Mucosa of stomach (tissue), 1 donor: ENCODE data around the gene POLR2F.
A peak's percentile ranks its signal among the peaks of the same experiment; 100 is the strongest.

ENCODE experiments used
- H3K27me3 ChIP-seq: one replicate; pipeline ENCODE4 v1.7.0; 2013; ENCODE audit warnings: mild to moderate bottlenecking, low read length; ENCODE audit not compliant: control insufficient read depth, insufficient read depth
- H3K36me3 ChIP-seq: one replicate; pipeline ENCODE4 v1.7.0; 2013; ENCODE audit warnings: low read length; ENCODE audit not compliant: control insufficient read depth, insufficient read depth
- H3K4me1 ChIP-seq: one replicate; pipeline ENCODE4 v1.7.0; 2013; ENCODE audit warnings: mild to moderate bottlenecking, low read length; ENCODE audit not compliant: control insufficient read depth, insufficient read depth
- H3K4me3 ChIP-seq: one replicate; pipeline ENCODE4 v1.7.0; 2013; ENCODE audit warnings: low read length
- H3K9ac ChIP-seq: one replicate; pipeline ENCODE4 v1.7.0; 2013; ENCODE audit warnings: mild to moderate bottlenecking, low read length, moderate library complexity
- H3K9me3 ChIP-seq: one replicate; pipeline ENCODE4 v1.7.0; 2013; ENCODE audit warnings: mild to moderate bottlenecking, low read length, moderate library complexity; ENCODE audit not compliant: control insufficient read depth
- donor health status: Pancreatic carcinoma.

The POLR2F gene

DNA sequence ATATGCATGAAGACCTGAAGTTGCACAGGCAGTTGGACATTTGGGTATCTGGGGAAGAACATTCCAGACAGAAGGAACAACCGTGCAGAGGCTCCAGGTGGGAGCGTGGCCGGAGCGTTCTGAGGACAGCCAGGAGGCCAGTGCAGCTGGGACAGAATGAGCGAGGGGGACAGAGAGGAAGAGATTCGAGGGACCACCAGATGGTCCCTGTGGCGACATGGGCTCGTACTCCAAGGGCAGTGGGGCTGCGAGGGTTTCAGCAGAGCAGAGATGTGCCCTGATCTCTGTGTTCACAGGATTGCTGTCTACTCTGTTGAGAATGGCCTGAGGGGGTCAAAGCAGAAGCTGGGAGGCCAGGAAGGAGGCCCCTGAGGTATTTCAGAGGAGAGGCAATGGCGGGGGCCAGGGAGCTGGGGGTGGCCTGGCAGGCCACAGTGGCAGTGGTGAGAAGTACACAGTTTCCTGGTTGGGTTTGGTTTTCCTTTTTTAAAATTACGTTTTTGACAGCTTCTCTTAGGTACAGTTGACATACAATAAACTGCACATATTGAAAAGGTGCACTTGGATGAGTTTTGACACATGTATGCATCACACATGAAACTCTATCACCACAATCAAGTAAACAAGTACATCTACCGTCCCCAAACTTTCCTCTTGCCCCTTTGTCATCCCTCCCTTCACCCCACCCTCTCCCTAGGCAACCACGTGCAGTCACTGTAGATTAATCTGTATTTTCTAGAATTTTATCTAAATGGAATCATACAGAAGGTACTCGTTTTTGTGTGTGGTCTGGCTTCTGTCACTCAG is 55.7 kb downstream of the POLR2F start:
- H3K4me1 ChIP-seq: no peaks in the 10 kb centered on the region
- no peaks in the 10 kb centered on the region for H3K27me3 ChIP-seq
- no peaks in the 10 kb centered on the region for H3K36me3 ChIP-seq
- H3K9me3 ChIP-seq: no peaks in the 10 kb centered on the region
- no peak overlapping the region for H3K4me3 ChIP-seq
- H3K9ac ChIP-seq: no peak overlapping the region

DNA sequence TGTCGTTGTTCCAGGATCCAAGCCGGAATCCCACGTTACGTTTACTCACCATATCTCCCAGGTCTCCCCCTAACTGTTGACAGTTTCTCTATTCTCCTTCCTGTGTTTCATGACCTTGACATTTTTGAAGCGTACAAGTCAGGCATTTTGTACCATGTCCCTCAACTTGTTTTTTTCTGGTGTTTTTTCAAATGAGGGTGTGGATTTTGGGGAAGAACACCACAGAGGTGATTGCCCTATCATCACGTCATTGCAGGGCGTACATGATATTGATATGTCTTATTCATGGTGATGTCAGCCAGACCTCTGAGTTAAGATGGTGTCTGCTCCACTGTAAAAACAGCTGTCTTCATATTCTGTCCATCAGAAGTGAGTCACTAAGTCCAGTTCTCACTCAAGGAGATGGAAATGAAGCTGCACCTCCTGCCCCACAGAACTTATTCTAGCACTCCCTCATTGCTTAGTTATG is 59.1 kb downstream of the POLR2F start:
- H3K9me3 ChIP-seq: no peaks in the 10 kb centered on the region
- H3K36me3 ChIP-seq: no peaks in the 10 kb centered on the region
- peaks cover 18% of the 10 kb centered on the region for H3K4me1 ChIP-seq
- H3K27me3 ChIP-seq: no peaks in the 10 kb centered on the region
- no peak overlapping the region for H3K9ac ChIP-seq
- no peak overlapping the region for H3K4me3 ChIP-seq

DNA sequence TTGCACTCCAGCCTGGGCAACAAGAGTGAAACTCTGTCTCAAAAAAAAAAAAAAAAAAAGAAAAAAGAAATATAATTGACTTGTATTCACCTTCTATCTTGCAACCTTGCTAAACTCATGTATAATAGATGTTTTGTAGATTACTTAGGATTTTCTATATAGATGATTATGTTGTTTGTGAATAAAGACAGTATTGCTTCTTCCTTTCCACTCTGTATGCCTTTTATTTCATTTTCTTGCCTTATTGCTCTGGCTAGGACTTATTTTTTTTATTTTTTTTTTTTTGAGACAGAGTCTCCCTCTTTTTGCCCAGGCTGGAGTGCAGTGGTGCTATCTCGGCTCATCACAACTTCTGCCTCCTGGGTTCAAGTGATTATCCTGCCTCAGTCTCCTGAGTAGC is 60.6 kb downstream of the POLR2F start:
- Histone ChIP-seq H3K4me3 (no peak overlapping the region), H3K9me3 (no peaks in the 10 kb centered on the region), H3K9ac (no peak overlapping the region), H3K27me3 (no peaks in the 10 kb centered on the region), H3K36me3 (no peaks in the 10 kb centered on the region), H3K4me1 (peaks cover 22% of the 10 kb centered on the region)

DNA sequence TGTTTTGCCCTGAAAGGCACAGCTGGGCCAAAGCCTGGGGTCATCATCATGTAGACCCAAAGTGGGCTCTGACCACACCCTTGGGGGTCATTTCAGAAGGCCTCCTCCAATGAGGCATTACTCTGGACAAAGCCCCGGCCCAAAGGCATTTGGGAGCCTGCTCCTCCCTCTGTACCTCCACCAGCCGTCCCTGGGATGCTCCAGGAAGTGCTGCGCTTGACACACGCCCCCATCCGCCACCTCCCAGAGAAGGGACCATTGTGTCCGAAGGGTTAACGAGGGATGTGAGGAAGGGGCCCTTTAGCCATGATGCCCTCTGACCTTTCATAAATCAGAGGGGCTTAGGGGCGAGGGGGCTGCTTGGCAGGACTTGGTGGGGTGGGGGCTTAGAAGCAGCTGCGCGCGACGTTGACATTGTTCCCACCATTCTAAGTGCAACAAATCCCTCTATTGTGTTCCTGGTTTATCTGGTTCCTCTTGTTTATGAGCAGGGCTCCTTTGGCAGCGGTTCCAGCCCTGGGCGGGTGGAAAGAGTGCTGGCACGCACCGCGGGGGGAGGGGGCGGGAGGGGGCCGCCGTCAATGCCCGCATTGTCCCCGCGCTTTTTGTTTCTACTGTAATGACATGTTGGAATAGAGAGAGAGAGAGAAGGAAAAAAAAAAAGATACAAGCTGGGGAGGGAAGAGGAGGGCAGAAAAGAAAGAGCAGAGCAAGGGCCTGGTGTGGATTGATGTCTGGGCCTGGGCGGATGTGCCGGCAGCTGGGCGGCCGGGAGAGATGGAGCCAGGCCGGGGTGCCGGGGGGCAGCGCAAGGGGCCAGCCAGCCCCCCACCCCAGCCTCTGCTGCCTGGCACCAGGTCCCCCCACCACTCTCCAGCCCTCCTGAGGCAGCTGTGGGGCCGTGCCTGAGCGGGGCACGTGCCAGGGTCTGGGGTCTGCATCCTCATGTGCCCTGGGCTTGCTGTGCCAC is 63.0 kb downstream of the POLR2F start:
- peaks cover 22% of the 10 kb centered on the region for H3K4me1 ChIP-seq
- no peaks in the 10 kb centered on the region for H3K36me3 ChIP-seq
- no peaks in the 10 kb centered on the region for H3K9me3 ChIP-seq
- no peak overlapping the region for H3K4me3 ChIP-seq
- peak overlapping the region; percentile 23 for H3K9ac ChIP-seq
- no peaks in the 10 kb centered on the region for H3K27me3 ChIP-seq

DNA sequence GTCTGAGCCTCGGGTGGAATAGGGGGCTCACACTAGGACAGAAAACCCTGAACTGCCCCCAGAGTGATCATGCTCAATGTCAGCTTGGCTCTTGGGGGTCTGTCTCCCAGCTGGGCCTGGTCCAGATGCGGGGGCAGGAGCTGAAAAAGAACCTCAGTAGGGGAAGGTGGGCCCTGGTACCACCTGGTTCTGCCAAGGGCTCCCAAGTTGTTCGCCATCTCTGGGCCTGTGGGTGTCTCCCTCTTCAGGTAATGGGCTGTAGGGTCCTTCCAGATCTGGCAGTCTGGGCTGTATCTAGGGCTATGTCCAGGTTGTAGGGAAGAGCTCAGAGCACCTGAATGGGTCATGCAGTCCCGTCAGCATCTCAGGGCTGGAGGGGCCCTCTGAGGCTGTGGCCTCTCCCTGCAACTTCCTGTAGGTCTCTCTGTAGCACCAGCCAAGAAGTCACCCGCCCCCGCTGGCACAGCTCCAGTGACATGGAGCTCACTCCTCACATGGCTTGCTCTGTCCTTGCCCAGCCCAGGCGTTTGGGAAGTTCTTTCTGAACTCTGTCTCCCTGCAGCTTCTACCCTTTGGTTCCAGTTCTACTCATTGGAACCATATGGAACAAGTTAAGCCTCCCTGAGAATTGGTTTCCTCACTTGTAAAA is 63.9 kb downstream of the POLR2F start:
- Histone ChIP-seq H3K9me3 (no peaks in the 10 kb centered on the region), H3K4me3 (no peak overlapping the region), H3K4me1 (peaks cover 22% of the 10 kb centered on the region), H3K9ac (no peak overlapping the region), H3K27me3 (no peaks in the 10 kb centered on the region), H3K36me3 (no peaks in the 10 kb centered on the region)

DNA sequence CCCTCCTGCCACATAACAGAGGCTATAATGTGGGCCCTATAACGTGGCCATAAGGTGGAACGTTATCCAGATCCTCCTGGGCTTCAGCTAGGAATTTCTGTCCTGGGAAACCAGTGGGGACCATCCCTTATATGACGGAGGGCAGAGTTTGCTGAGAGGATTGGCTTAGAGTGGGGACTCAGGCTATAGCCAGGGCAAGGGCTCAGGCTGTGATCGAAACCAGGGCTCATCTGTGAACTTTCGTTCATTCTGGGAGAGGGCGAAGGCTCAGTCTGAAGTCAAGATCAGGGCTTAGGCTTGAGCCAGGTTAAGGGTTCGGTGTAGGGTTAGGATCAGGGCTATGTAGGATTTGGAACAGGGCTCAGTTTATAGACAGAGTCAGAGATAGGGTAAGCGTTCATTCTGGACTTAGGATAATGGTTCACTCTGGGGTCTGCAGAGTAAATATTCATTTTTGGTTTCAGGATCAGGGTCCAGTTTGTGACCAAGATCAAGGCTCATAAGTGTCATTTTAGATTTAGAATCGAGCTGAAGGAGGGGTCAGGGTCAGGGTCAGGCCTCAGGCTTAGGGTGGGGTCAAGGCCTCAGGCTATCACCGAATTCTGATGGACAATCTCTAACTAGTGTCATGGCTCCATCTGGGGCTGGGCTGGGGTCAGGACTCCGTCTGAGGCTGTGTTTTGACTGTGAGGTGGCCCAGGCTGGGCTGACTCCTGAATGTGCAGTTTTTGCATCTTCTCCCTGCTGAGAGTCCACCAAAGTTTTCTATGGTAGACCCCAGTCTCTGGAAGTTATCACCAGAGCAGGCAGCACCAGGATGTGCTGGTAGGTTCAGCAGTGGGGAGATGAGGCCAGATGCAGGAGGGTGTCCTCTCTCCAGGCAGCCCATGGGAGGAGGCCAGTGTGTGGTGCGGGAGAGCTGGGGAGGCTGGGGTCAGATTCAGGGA is 64.7 kb downstream of the POLR2F start:
- Histone ChIP-seq H3K36me3 (no peaks in the 10 kb centered on the region), H3K9me3 (no peaks in the 10 kb centered on the region), H3K9ac (no peak overlapping the region), H3K4me3 (no peak overlapping the region), H3K4me1 (peaks cover 22% of the 10 kb centered on the region), H3K27me3 (no peaks in the 10 kb centered on the region)
